IPS DF 4.7 (cell line): ENCODE data around the gene FYB1.
"Not testable (repeated sequence)": the region's sequence is repeated elsewhere in the genome, so short reads cannot be mapped to it uniquely, and the experiment has no call there.

Source experiments
- DNase-seq: peaks from one replicate; pipeline ENCODE4 v3.0.0-alpha.2; 2013; ENCODE audit warnings: low spot score; ENCODE audit errors: extremely low read depth

The FYB1 gene

DNA sequence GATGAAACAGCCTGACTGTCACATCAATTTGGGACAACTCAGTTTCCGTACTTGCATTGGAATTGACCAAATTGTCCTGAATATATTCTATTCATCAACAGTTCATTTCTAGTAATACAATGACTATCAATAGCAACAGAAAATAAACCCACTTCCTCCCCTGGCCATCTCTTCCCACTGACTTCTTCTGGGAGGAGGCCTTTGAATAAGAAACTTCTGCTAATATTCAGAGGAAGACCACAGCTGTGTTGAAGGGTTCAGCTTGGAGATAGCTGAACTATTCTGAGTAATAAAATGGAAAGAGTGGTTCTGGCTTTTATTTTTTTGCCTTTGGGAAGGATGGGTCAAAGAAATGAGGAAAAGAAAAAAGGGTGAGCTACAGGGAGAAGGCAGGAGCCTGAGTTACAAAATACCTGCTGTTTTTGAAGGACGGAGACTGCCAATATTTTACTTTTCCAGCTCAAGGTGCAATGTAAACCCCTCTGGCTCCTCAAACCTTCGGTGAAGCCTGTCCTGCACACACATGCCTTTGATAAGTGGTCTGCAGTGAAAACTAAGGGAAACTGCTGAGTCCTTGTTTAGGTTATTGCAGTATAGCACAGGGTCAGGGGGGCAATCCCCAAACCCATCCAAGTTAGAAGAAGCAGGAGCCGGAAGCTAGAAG, 29.9 kb downstream of the FYB1 start:
- DNase-seq: no peak

DNA sequence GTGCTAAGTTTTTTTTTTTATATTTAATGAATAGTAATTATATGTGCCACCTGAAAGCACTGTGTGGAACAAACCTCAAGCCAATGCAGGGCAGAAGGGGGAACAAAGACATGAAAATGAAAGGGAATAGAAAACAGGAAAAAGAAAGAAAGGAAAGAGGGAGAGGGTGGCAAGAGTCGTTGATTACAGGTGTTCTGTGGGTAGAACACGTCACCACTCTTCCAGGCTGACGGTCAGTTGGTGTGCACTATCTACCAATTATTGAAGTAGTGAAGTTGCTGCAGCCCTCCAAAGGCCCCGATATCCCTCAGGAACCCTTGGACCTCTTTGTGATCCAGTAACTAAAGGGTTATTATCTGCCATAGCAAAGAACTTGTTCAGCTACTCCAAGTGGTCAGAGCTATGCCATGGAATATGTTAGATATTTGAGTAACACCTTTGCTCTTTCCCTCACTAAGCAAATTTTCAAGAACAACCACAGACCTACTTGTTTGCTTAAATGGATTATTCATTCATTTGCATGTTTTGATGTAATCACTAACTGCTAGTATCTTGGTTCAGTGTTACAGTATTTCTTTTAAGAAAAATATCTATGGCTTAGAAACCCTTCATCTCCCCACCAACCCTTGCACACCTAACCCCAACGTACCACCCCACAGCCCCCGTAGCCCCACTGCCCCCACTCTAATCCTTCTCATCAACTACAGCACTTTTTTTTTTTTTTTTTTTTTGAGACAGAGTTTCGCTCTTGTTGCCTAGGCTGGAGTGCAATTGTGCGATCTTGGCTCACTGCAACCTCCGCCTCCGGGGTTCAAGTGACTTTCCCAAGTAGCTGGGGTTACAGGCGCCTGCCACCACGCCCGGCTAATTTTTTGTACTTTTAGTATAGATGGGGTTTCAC, 31.3 kb downstream of the FYB1 start:
- DNase-seq: no peak

DNA sequence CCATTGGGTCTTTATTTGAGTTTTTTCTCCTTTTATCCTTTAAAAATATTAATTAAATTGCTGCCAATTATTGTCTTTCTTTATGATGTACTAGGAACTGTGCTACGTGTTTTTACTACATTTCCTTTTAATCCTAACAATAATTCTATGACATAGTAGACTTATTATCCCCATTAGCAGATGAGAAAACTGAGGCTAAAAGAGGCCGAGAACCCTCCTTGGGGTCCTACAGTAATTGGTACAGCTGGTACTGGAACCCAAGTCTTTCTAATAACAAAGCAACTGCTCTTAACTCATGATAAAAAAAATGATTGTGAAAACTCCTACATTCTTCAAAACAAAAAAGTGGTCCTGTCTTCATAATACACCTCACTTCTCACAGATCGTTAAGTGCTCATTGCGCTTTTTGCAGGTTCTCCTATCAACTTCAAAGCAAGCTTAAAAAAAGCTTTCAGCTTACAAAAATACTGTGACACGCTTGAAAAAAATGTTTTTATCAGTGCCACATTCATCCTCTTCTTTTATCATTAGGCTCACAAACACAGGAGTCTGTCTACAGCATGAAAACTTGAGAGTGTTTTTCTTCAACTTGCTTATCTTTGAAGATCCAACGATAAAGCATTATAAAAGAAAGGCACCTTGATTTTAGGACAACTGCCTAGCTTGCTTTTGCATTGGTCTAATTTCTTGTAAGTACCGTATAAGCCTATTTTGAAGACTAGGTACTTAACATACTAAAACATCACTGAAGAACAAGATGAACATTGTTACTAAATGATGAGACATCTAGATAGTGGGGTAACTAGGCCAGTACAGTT, 32.4 kb downstream of the FYB1 start:
- DNase-seq: no peak

DNA sequence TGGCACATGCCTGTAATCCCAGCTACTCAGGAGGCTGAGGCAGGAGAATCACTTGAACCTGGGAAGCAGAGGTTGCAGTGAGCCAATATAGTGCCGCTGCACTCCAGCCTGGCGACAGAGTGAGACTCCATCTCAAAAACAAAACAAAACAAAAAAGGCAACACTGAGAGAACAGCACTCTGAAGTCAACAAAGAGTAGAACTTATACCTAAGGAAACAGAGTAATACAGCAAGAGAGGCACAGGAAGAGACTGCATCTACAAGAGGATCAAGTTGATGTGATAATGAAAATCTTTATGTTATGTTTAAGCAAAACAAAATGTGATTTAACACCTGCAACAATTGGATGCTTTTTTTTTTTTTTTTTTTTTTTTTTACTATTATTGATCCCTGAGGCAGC, 33.1 kb downstream of the FYB1 start:
- no peak for DNase-seq

DNA sequence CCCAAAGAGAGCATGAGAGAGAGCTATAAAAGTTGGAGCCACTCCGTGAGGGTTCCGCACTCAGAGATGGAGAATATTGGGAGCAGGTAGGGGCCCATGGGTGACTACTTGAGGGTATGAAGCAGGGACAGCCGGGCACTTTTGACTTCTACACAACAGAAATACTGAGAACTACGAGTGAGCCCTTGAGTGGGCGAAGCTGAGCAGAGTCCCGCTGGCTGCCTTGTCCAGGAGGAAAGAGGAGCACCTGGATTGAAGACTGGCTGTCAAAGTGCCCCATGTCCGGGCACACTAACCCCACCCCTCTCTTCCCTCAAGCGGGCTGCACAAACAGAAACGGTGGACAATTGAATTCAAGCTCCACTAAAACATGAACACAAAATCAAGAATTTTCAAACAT, 33.6 kb downstream of the FYB1 start:
- DNase-seq: no peak

DNA sequence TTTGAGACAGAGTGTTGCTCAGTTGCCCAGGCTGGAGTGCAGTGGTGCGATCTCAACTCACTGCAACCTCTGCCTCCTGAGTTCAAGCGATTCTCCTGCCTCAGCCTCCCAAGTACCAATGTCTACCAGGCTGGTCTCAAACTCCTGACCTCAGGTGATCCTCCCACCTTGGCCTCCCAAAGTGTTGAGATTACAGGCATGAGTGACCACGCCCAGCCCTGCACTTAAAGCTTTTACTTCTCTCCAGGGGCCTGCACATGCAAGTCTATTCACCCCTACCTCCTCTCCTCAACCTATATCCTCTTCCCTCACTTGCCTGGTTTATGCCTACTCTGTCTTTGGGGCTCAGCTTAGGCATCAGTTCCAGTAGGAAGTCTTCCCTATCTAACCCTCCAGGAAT, 39.8 kb downstream of the FYB1 start:
- not testable (repeated sequence) for DNase-seq

DNA sequence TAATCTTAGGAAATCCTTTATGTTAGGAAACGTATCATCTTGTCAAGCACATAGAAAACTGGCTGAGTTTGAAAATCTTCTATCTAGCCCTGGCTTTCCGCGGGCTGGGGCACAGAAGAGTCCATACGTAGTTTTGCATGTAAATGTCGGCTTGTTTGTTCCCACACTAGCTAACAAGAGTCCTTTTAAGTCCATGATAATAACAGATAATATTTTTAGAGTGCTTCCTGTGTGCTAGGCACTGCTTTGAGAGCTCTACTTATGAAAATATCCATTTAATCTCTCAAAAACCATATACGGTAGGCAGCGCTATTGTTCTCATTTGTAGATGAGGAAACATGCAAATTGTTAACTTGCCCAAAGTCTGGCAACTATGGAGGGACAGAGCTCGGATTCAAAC, 40.5 kb downstream of the FYB1 start:
- no peak for DNase-seq

DNA sequence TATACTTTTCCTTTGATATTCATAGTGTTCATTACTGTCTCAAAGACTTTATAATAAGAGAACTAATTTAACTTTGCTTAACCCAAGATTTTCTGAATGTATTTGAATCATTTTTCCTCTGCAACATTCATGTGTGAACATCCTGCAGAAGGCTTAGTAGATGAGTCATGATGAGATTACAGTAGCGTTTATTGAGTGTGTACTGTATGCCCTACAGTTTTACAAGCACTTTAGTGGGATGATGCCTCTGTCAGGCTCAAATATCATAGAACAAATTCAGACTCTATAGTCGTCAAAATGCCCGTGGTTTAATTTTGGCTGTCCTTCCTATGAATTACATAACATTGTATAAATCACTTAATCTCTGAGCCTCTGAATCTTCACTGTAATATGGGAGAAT, 41.2 kb downstream of the FYB1 start:
- DNase-seq: no peak

DNA sequence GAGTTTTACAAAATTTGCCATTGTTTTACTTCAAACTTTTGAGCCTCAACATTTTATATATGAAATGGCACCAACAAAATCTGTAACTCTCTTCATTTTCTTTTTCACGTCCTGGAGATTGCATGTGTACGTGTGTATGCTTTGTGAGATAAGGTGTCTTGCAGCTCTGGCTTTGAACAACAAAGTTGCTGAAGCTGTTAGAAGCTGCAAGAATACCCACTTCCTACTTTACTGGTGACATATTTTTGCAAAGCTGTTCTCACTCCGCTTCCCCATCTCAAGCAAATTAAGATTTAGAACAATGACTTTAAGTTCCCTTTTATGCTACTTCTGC, 41.8 kb downstream of the FYB1 start:
- DNase-seq: no peak

DNA sequence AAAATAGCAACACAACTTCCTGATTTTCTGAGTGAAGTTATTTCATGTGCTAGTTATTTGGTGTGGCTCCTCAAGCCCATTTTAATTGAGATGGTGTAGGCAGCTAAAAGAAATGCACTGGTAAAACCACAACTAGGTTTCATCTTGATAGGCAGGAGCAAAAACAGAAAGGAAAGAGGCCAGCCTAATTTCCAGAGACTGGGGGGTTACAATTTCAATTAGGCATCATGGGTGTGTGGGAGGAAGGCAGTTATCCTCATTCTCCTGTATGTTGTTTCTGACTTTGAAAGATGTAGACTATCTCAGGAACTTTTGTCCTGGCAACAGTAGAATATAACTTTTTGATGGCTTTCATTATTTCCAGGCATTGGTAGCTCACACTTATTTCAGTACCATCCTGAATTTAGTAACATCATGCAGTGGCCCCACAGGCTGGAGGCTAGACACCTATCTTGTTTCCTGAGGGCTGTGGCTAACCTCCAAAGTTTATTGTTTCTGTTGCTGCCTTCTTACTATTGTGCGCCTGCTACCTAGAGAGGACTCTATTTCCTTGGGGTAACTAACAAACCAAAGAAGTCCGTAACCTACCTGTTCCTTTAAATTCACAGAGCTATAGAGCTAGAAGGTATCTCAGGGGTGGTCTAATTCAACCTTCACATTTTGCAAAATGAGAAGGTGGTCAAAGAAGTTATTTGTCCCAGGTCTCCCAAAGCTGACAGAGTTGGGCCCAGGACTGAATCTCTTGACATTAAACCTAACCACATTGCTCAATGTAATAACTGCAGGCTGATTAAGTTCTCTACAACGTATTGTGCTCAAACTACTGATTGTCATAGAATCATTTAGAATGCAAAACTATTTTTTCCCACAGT, 42.4 kb downstream of the FYB1 start:
- no peak for DNase-seq

DNA sequence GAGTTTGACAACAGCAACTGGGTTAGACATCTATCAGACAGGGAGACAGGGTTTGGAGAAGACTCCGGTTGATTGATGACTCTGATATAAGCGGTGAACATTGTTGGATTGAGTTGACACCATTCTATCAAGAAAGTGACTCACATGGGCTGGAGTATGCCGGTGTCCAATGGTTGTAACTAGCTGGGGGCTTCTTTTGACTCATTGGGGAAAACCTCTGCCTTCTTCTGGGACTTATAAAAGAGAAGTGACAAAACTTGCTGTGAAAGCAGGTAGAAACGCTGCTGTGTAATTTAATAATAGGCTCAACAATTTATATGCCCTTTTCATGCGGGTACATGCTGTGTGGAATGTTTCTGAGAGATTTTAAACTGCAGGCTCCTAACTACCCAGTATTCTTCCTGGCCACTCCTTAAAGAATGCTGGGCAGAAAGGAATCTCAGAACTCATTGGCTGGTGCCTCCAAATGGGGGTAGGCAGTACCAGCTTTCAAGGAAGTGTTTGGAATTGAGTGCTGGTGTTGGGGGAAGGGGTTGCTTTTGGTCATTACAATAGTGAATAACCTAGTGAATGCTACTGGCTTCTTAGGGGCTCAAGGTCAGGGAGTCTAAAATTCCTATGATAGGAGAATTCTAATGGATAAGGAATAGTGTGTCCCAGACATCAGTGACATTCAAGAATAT, 43.9 kb downstream of the FYB1 start:
- no peak for DNase-seq

DNA sequence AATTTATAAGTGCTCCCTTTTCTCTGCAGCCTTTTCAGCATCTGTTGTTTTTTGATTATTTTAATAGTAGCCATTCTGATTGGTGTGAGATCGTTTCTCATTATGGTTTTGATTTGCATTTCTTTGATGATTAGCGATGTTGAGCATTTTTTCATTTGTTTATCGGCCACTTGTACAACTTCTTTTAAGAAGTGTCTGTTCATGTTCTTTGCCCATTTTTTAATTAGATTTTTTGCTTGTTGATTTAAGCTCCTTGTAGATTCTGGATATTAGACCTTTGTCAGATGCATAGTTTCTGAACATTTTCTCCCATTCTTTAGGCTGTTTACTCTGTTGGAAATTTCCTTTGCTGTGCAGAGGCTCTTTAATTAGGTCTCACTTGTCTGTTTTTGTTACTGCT, 46.3 kb downstream of the FYB1 start:
- DNase-seq: no peak

DNA sequence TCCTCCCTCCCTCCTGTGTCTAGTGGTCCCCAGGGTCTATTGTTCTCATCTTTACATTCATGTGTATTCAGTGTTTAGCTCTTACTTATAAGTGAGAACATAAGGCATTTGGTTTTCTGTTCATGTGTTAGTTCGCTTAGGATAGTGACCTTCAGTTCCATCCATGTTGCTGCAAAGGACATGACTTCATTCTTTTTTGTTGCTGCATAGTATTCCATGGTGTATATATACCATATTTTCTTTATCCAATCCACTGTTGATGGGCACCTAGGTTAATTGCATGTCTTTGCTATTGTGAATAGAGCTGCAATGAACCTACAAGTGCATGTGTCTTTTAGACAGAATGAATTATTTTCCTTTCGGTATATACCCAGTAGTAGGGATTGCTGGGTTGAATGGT, 46.8 kb downstream of the FYB1 start:
- DNase-seq: no peak

DNA sequence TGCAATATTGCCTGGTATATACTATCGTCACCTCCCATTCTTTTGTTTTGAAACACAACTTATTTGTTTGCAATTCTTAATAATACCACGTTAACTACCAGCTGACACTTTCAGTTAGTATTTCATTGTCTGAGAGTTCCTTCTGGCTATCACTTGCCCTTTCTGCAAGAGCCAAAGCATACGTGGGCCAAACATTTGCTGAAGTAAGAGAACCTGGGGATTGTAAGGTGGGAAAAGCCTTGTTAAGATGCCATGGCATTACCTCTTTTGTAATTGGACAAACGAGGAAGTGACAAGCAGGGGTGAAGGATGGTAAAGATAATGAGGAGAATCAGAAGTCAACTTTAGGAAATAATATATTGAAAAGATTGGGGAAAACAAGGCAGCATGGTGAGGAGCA, 47.7 kb downstream of the FYB1 start:
- DNase-seq: no peak

DNA sequence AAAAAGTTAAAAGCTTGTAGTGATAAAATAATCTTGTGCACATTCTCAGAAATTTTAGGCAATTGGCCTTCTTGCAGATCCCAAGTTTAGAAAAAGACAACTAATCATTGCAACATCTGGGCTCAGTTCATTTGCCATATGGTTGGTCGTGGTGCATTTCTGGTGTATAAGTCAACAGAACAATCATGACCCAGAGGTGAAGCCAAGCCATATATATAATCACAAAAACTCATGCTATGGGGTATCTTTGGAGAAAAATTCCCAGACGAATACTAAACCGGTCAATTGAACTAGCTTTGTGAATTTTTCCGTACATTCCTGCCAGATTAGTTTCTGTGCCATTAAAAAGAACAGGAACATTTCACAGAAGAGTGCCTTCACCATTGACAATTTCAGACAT, 50.3 kb downstream of the FYB1 start:
- no peak for DNase-seq

DNA sequence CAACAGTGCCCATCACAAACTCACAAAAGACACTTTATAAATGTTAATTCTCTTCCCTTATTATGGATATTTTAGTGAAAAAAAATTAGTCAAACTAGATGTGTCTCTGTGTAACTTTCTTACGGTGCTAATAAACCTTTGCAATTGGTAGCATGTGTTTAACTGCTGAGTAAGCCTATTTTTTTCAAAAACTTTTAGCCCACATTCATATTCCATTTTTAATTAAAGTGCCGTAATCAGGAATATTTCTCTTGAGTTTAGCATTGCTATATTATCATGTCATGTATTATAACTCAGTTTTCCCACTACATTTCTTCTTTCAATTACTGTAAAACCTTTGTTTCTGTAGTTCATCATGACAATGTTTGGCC, 51.4 kb downstream of the FYB1 start:
- no peak for DNase-seq

DNA sequence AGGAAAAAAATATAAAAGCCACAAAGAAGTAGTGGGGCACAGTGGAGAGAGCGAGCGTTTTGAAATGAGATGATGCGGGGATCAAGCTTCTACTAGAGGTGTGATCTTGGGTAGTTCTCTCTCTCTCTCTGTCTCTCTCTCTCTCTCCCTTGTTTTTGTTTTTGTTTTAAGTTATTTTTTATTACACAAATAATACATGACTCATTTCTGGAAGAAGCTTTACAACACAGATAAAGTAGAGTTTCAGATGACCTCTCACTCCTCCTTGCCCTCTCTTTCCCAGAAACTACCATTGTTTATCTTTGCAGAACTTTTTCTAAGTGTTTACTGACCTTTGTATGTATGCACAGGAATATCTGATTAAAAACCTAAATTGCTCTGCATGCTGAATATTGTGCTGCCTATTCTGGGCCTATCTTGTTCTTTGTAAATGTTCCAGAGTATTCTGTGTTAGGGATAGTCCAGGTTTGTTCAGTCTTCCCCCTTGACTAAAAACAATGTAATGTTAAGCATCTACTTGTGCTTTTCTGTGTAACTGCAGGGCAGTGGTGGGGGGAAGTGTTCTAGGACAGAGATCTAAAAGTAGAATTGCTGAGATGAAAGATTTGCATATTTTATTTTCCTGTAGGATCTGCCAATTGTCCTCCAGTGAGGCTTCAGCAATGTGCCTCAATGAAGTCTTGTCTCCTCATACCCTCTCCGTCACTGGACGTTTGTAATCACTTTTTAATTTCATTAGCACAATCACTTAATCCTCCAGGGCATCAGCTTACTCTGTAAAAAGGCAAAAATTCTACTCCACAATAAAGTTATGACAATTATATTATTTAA, 52.0 kb downstream of the FYB1 start:
- no peak for DNase-seq

DNA sequence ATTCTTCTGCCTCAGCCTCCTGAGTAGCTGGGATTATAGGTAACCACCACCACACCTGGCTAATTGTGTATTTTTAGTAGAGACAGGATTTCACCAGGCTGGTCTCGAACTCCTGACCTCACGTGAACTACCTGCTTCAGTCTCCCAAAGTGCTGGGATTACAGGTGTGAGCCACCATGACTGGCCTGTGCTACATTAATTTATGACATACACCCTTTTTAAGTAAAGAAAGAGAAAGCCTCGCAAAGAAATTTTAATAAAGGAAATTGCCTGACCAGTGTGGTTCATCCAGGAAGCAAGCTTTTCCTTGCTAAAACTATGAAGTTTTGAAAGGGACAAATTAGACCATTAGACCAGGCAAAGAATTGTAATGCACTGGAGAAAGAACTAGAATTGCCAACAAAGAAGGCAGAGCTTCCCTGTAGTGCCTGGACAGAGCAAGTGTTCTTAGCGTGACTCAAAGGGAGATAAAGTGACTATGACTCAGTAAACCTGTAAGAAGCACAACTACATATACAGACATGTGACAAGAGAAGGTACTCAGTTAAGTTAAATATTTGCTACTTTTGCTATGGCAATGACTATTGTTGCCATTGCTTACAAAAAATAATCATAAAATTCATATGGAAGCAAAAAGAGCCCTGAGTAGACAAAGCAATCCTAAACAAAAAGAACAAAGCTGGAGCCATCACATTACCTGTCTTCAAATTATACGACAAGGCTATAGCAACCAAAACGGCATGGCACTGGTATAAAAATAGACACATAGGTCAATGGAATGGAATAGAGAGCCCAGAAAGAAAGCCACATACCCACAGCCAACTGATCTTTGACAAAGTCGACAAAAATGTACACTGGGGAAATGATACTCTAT, 54.6 kb downstream of the FYB1 start:
- DNase-seq: no peak

DNA sequence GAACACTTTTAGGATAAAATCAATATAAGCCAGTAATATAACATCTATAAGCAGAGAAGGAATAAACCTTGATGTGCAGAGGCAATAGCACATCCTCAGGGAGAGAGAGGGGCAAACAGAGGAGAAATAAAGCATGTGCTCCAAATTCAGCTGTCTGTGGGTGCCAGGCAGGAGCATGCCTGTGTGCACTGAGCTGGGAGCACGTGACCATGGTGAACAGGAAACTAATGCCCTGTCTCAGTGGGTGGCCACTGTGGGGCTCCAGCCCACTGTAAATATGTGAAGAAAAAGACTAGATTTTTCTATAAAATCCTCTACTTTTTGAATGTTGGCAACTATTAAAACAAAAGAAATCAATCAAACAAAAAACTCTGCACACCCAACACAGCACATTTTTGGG, 55.3 kb downstream of the FYB1 start:
- DNase-seq: no peak
